HCT116 (cell line): ENCODE measurements around the gene SHISA8. TPM values are rescaled to one million over a fixed set of nuclear protein-coding genes. Genes with fewer than 3 reads are reported as not detected.

Source experiments
- ATAC-seq: fragments of 200-7000 bp; cut with Tn5 transposase; 2 replicates; pipeline ENCODE4 v1.9.1; 2020; ENCODE audit warnings: mild to moderate bottlenecking, moderate library complexity
- BruUV-seq: library from RNA; stranded (reverse); fragments of 400-500 nt; replicated peaks from 2 replicates; lab custom pipeline; 2021; lab: Mats Ljungman, UMichigan
- CTCF ChIA-PET: fragments of 300-600 bp; sonication (Branson Sonifier 250); formaldehyde crosslinking; loops from one replicate; lab custom pipeline; 2021; ENCODE audit warnings: antibody characterized with exemption; lab: Charles Lee
- POLR2A ChIA-PET: fragments of 300-600, 350-600 bp; sonication (Branson Sonifier 250); formaldehyde crosslinking; loops from one replicate; lab custom pipeline; 2021; ENCODE audit warnings: antibody characterized with exemption; lab: Charles Lee
- RAD21 ChIA-PET, 2 experiments: fragments of 300-600 bp; sonication (Branson Sonifier 250); formaldehyde crosslinking; loops; one replicate each; lab custom pipeline; 2023; ENCODE audit warnings: low total read pairs in 2 of 2; ENCODE audit not compliant: uncharacterized antibody in 2 of 2, unreplicated experiment in 2 of 2, low non-redundant PET in 1 of 2; lab: Charles Lee
- DNase-seq: peaks from one replicate; pipeline ENCODE4 v3.0.0-alpha.2; 2010; ENCODE audit warnings: low read depth, low spot score
- H2AFZ ChIP-seq: fragments of 200-600 bp; shearing (Covaris generic), sonication (generic); 2 replicates; pipeline ENCODE4 v1.6.1; 2017; ENCODE audit warnings: low read depth, mixed run types, mixed read lengths, antibody characterized with exemption, low read length; ENCODE audit not compliant: poor library complexity, severe bottlenecking
- H3K27ac ChIP-seq: 2 replicates; pipeline ENCODE4 v1.5.1; 2012; ENCODE audit warnings: low read depth, low read length
- H3K27me3 ChIP-seq: fragments of 200-600 bp; sonication (generic); 2 replicates; pipeline ENCODE4 v1.6.1; 2016; ENCODE audit warnings: mixed run types, low read length, mixed read lengths; ENCODE audit not compliant: insufficient read depth
- H3K36me3 ChIP-seq, 2 experiments: fragments of 200-500 bp in 1 of 2; fragments of 200-600 bp in 1 of 2; sonication (Bioruptor generic) in 1 of 2; sonication (generic) in 1 of 2; 2 replicates each; pipeline versions ENCODE4 v1.5.1 to v1.6.1; 2014 to 2016; ENCODE audit warnings: low read length in 2 of 2, inconsistent platforms in 1 of 2, mixed read lengths in 1 of 2, mixed run types in 1 of 2; ENCODE audit not compliant: insufficient read depth in 2 of 2, control insufficient read depth in 1 of 2
- H3K4me1 ChIP-seq, 2 experiments: fragments of 200-600 bp in 1 of 2; sonication (generic) in 1 of 2; 2 replicates each; pipeline versions ENCODE4 v1.5.1 to v1.6.1; 2012 to 2017; ENCODE audit warnings: low read length in 2 of 2, inconsistent platforms in 1 of 2, mild to moderate bottlenecking in 1 of 2, mixed read lengths in 1 of 2, mixed run types in 1 of 2, moderate library complexity in 1 of 2; ENCODE audit not compliant: insufficient read depth in 2 of 2, control insufficient read depth in 1 of 2
- H3K4me2 ChIP-seq: fragments of 200-600 bp; sonication (generic); 2 replicates; pipeline ENCODE4 v1.6.1; 2017; ENCODE audit warnings: mixed run types, low read length, mixed read lengths
- H3K4me3 ChIP-seq, 2 experiments: fragments of 200-600 bp in 1 of 2; sonication (generic) in 1 of 2; replicated peaks in 1 of 2; 2 replicates each; pipeline ENCODE4 v1.5.1; 2011 to 2016; ENCODE audit warnings: low read length in 2 of 2, control low read depth in 1 of 2, low read depth in 1 of 2, mild to moderate bottlenecking in 1 of 2, mixed read lengths in 1 of 2, mixed run types in 1 of 2
- H3K79me2 ChIP-seq: fragments of 200-600 bp; sonication (generic); 2 replicates; pipeline ENCODE4 v1.6.1; 2017; ENCODE audit warnings: mild to moderate bottlenecking, mixed run types, low read length, moderate library complexity, mixed read lengths; ENCODE audit not compliant: insufficient read depth
- H3K9ac ChIP-seq: fragments of 200-600 bp; sonication (generic); 2 replicates; pipeline ENCODE4 v1.6.1; 2016; ENCODE audit warnings: low read length, mixed read lengths
- H3K9me2 ChIP-seq: fragments of 200-600 bp; sonication (generic), shearing (Covaris generic); 2 replicates; pipeline ENCODE4 v1.6.1; 2017; ENCODE audit warnings: mixed run types, mild to moderate bottlenecking, moderate library complexity; ENCODE audit not compliant: insufficient read depth
- H3K9me3 ChIP-seq, 2 experiments: fragments of 200-500 bp in 1 of 2; fragments of 200-600 bp in 1 of 2; sonication (Bioruptor generic) in 1 of 2; sonication (generic) in 1 of 2; 2 replicates each; pipeline ENCODE4 v1.6.1; 2014 to 2017; ENCODE audit warnings: low read length in 2 of 2, mixed read lengths in 2 of 2, inconsistent platforms in 1 of 2, low read depth in 1 of 2, mild to moderate bottlenecking in 1 of 2, mixed run types in 1 of 2, moderate library complexity in 1 of 2; ENCODE audit not compliant: control insufficient read depth in 1 of 2, insufficient read depth in 1 of 2
- H4K20me1 ChIP-seq: fragments of 200-600 bp; sonication (generic), shearing (Covaris generic); 2 replicates; pipeline ENCODE4 v1.6.1; 2017; ENCODE audit warnings: mixed run types, mild to moderate bottlenecking, moderate library complexity; ENCODE audit not compliant: insufficient read depth
- CEBPB ChIP-seq: IDR thresholded peaks from 2 replicates; pipeline ENCODE4 v1.6.1; 2012; ENCODE audit warnings: low read depth
- ELF1 ChIP-seq: IDR thresholded peaks from 2 replicates; pipeline ENCODE4 v1.6.1; 2012; ENCODE audit warnings: low read depth, borderline replicate concordance
- EZH2 ChIP-seq: fragments of 200-600 bp; sonication (generic); IDR thresholded peaks from 2 replicates; pipeline ENCODE4 v1.6.1; 2017; ENCODE audit warnings: antibody characterized with exemption, mixed run types
- EZH2phosphoT487 ChIP-seq: fragments of 200-600 bp; IDR thresholded peaks from 2 replicates; pipeline ENCODE4 v1.6.1; 2018; ENCODE audit warnings: antibody characterized with exemption, borderline replicate concordance
- JUND ChIP-seq: IDR thresholded peaks from 2 replicates; pipeline ENCODE4 v1.6.1; 2012
- POLR2A ChIP-seq: IDR thresholded peaks from 2 replicates; pipeline ENCODE4 v1.7.0; 2011; ENCODE audit warnings: borderline replicate concordance; ENCODE audit not compliant: insufficient read depth, insufficient read length; ENCODE audit errors: extremely low read depth
- RAD21 ChIP-seq: IDR thresholded peaks from 2 replicates; pipeline ENCODE4 v1.6.1; 2012; ENCODE audit warnings: low read depth, mild to moderate bottlenecking
- SIN3A ChIP-seq: IDR thresholded peaks from 2 replicates; pipeline ENCODE4 v1.6.1; 2012; ENCODE audit warnings: low read depth
- SRF ChIP-seq: IDR thresholded peaks from 2 replicates; pipeline ENCODE4 v1.6.1; 2012; ENCODE audit warnings: low read depth
- TCF7L2 ChIP-seq: IDR thresholded peaks from 2 replicates; pipeline ENCODE4 v1.7.0; 2011; ENCODE audit warnings: borderline replicate concordance, inconsistent platforms; ENCODE audit not compliant: insufficient read depth, insufficient read length; ENCODE audit errors: extremely low read depth
- YY1 ChIP-seq: IDR thresholded peaks from 2 replicates; pipeline ENCODE4 v1.6.1; 2011; ENCODE audit warnings: low read length, low read depth, moderate library complexity, mild to moderate bottlenecking; ENCODE audit not compliant: insufficient replicate concordance; ENCODE audit errors: extremely low read depth
- ZNF274 ChIP-seq: fragments of 200-500 bp; sonication (Bioruptor generic); IDR thresholded peaks from 2 replicates; pipeline ENCODE4 v1.6.1; 2014; ENCODE audit warnings: mild to moderate bottlenecking, low read depth, low read length, inconsistent platforms
- intact Hi-C: fragments of 100-400 bp; cut with micrococcal nuclease; formaldehyde crosslinking; loops from 2 replicates; pipeline ENCODE4 v1.10.0; 2022
- total RNA-seq: library from RNA; stranded (reverse); gene quantifications from one replicate; pipeline ENCODE4 v1.2.1, GENCODE V29; 2021; ENCODE audit not compliant: unreplicated experiment
- TF ChIP-seq, protein P1 (sequence below): IDR thresholded peaks from 2 replicates; pipeline ENCODE4 v1.6.1; 2012; ENCODE audit warnings: low read depth
- TF ChIP-seq, protein P2 (sequence below): IDR thresholded peaks from 2 replicates; pipeline ENCODE4 v1.6.1; 2012
- TF ChIP-seq, protein P3 (sequence below): IDR thresholded peaks from 2 replicates; pipeline ENCODE4 v1.6.1; 2012
- TF ChIP-seq, protein P4 (sequence below), 3 experiments: fragments of 200-600 bp in 1 of 3; sonication (generic) in 1 of 3; IDR thresholded peaks in 2 of 3; conservative IDR thresholded peaks in 1 of 3; 2 replicates each; pipeline ENCODE4 v1.5.1; 2012 to 2017; ENCODE audit warnings: low read depth in 2 of 3, low read length in 2 of 3, antibody characterized with exemption in 1 of 3, borderline replicate concordance in 1 of 3, control low read depth in 1 of 3, mild to moderate bottlenecking in 1 of 3, mixed read lengths in 1 of 3, mixed run types in 1 of 3, moderate library complexity in 1 of 3; ENCODE audit not compliant: insufficient read depth in 1 of 3
- TF ChIP-seq, protein P5 (sequence below): IDR thresholded peaks from 2 replicates; pipeline ENCODE4 v1.6.1; 2011; ENCODE audit warnings: mild to moderate bottlenecking, low read length, moderate library complexity; ENCODE audit not compliant: insufficient replicate concordance; ENCODE audit errors: extremely low read depth

The SHISA8 gene
- total RNA-seq, 1 experiment from 2014 or later: 13.9 TPM

DNA sequence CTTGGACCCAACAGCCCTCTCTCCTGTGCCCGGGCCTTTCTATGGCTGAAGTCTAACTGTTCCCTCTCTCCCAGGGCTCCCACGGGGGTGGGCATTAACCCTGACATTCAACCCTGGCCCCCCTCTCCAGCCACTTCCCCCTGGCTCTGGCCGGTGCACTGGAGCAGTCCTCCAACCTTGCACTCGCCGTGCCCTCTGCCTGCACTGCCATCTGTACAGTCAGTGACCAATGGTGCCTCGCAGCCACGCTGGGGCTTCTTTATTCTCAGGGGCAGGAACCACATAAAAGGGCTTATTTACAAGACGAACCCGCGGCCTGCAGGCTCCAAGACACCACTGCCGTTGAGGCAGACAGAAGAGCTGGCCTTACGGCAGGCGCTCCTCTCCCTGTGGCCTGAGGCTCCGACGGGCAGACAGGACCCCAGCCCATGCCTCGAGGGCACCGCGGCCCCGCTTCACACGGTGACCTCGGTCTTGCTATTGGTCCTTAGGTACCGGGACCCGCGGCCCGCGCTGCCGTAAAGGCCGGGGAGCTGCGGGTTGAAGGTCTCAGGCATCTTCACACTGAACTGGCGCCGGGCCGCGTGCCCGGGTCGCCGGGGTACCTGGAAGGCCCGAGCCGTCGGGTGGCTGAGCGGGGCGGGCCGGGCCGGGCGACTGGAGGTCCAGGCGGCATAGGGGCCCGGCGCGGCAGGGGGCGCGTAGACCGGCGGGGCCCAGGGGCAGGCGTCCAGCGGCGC lies 5.4 kb downstream of the SHISA8 start:
- no peak for DNase-seq
- Histone ChIP-seq H3K4me2 (no peak overlapping the region), H3K79me2 (no peaks in the 10 kb centered on the region), H3K4me3 (no peak overlapping the region), H3K9me3 (no peaks in the 10 kb centered on the region), H3K27ac (no peak overlapping the region), H3K4me1 (peaks cover 2 to 18% of the 10 kb centered on the region in 2 experiments; a peak in 2 of 4 replicates), H3K36me3 (peaks cover 5 to 7% of the 10 kb centered on the region in 2 experiments; a peak in 2 of 4 replicates), H3K9me2 (no peaks in the 10 kb centered on the region)
- ATAC-seq: no peak
- POLR2A ChIA-PET: no interaction called here
- no peak for TF ChIP-seq ELF1
- TF ChIP-seq, protein P1, sequence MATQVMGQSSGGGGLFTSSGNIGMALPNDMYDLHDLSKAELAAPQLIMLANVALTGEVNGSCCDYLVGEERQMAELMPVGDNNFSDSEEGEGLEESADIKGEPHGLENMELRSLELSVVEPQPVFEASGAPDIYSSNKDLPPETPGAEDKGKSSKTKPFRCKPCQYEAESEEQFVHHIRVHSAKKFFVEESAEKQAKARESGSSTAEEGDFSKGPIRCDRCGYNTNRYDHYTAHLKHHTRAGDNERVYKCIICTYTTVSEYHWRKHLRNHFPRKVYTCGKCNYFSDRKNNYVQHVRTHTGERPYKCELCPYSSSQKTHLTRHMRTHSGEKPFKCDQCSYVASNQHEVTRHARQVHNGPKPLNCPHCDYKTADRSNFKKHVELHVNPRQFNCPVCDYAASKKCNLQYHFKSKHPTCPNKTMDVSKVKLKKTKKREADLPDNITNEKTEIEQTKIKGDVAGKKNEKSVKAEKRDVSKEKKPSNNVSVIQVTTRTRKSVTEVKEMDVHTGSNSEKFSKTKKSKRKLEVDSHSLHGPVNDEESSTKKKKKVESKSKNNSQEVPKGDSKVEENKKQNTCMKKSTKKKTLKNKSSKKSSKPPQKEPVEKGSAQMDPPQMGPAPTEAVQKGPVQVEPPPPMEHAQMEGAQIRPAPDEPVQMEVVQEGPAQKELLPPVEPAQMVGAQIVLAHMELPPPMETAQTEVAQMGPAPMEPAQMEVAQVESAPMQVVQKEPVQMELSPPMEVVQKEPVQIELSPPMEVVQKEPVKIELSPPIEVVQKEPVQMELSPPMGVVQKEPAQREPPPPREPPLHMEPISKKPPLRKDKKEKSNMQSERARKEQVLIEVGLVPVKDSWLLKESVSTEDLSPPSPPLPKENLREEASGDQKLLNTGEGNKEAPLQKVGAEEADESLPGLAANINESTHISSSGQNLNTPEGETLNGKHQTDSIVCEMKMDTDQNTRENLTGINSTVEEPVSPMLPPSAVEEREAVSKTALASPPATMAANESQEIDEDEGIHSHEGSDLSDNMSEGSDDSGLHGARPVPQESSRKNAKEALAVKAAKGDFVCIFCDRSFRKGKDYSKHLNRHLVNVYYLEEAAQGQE: no peak
- TF ChIP-seq EZH2phosphoT487: no peak
- TF ChIP-seq POLR2A: no peak
- TF ChIP-seq EZH2: no peak
- TF ChIP-seq, protein P2, sequence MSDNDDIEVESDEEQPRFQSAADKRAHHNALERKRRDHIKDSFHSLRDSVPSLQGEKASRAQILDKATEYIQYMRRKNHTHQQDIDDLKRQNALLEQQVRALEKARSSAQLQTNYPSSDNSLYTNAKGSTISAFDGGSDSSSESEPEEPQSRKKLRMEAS: no peak
- TF ChIP-seq, protein P3, sequence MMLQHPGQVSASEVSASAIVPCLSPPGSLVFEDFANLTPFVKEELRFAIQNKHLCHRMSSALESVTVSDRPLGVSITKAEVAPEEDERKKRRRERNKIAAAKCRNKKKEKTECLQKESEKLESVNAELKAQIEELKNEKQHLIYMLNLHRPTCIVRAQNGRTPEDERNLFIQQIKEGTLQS: no peak
- no peak for TF ChIP-seq JUND
- no peak for TF ChIP-seq CEBPB
- TF ChIP-seq, protein P4, sequence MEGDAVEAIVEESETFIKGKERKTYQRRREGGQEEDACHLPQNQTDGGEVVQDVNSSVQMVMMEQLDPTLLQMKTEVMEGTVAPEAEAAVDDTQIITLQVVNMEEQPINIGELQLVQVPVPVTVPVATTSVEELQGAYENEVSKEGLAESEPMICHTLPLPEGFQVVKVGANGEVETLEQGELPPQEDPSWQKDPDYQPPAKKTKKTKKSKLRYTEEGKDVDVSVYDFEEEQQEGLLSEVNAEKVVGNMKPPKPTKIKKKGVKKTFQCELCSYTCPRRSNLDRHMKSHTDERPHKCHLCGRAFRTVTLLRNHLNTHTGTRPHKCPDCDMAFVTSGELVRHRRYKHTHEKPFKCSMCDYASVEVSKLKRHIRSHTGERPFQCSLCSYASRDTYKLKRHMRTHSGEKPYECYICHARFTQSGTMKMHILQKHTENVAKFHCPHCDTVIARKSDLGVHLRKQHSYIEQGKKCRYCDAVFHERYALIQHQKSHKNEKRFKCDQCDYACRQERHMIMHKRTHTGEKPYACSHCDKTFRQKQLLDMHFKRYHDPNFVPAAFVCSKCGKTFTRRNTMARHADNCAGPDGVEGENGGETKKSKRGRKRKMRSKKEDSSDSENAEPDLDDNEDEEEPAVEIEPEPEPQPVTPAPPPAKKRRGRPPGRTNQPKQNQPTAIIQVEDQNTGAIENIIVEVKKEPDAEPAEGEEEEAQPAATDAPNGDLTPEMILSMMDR (IDR thresholded peaks at IDR 0.05 in 2 of 3, conservative IDR thresholded peaks at IDR 0.05 in 1 of 3; ENCODE audit: borderline replicate concordance in 1 of 3, insufficient read depth in 1 of 3, low read depth in 2 of 3, low read length in 2 of 3): no peak
- no peak for TF ChIP-seq ZNF274
- TF ChIP-seq SRF: no peak
- no peak for TF ChIP-seq RAD21
- TF ChIP-seq TCF7L2: no peak
- TF ChIP-seq, protein P5, sequence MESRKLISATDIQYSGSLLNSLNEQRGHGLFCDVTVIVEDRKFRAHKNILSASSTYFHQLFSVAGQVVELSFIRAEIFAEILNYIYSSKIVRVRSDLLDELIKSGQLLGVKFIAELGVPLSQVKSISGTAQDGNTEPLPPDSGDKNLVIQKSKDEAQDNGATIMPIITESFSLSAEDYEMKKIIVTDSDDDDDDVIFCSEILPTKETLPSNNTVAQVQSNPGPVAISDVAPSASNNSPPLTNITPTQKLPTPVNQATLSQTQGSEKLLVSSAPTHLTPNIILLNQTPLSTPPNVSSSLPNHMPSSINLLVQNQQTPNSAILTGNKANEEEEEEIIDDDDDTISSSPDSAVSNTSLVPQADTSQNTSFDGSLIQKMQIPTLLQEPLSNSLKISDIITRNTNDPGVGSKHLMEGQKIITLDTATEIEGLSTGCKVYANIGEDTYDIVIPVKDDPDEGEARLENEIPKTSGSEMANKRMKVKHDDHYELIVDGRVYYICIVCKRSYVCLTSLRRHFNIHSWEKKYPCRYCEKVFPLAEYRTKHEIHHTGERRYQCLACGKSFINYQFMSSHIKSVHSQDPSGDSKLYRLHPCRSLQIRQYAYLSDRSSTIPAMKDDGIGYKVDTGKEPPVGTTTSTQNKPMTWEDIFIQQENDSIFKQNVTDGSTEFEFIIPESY: no peak
- no peak for TF ChIP-seq SIN3A
- no peak for TF ChIP-seq YY1
- TF ChIP-seq, all 23 proteins: peak for 0
- H4K20me1 ChIP-seq: no peaks in the 10 kb centered on the region
- H2AFZ ChIP-seq: no peak overlapping the region
- H3K27me3 ChIP-seq: no peaks in the 10 kb centered on the region
- BruUV-seq: no TSS peak
- intact Hi-C loops: no loop called here
- ChIA-PET RAD21 (no interaction called here), CTCF (no interaction called here)
- no peak overlapping the region for H3K9ac ChIP-seq
